Activated naive CD4-positive, alpha-beta T cell treated with anti-CD3 and anti-CD28 coated beads for 36 hours (primary cell): ENCODE data around the gene POU2F1. TPM values are rescaled to one million over a fixed set of nuclear protein-coding genes. Genes with fewer than 3 reads are reported as not detected.

Experiments
- CTCF ChIA-PET: fragments of 350-600 bp; sonication (Branson Sonifier 250); formaldehyde crosslinking; loops from one replicate; lab custom pipeline; 2021; ENCODE audit warnings: antibody characterized with exemption; lab: Charles Lee
- DNase-seq: peaks from one replicate; pipeline ENCODE4 v3.0.0-alpha.2; 2020
- H3K27ac Mint-ChIP-seq: one replicate; pipeline ENCODE4 v1.8.0; 2021; ENCODE audit warnings: mild to moderate bottlenecking, mixed read lengths
- H3K27me3 Mint-ChIP-seq: one replicate; pipeline ENCODE4 v1.8.0; 2021; ENCODE audit warnings: low read depth, mixed read lengths
- H3K36me3 Mint-ChIP-seq: one replicate; pipeline ENCODE4 v1.8.0; 2021; ENCODE audit warnings: low read depth, mixed read lengths
- H3K4me1 Mint-ChIP-seq: one replicate; pipeline ENCODE4 v1.8.0; 2021; ENCODE audit warnings: low read depth, mixed read lengths
- H3K4me3 Mint-ChIP-seq: one replicate; pipeline ENCODE4 v1.8.0; 2021; ENCODE audit warnings: mild to moderate bottlenecking, moderate library complexity, mixed read lengths
- H3K9me3 Mint-ChIP-seq: one replicate; pipeline ENCODE4 v1.8.0; 2021; ENCODE audit warnings: mixed read lengths
- intact Hi-C: fragments of 100-400 bp; cut with micrococcal nuclease; formaldehyde crosslinking; loops from one replicate; pipeline ENCODE4 v1.15.1; 2023
- total RNA-seq, 2 experiments: library from RNA; stranded (reverse); gene quantifications; one replicate each; pipeline ENCODE4 v1.2.3, GENCODE V29; 2021

Gene POU2F1
- total RNA-seq, 2 experiments from 2014 or later, result 17.6 to 19.4 TPM

DNA sequence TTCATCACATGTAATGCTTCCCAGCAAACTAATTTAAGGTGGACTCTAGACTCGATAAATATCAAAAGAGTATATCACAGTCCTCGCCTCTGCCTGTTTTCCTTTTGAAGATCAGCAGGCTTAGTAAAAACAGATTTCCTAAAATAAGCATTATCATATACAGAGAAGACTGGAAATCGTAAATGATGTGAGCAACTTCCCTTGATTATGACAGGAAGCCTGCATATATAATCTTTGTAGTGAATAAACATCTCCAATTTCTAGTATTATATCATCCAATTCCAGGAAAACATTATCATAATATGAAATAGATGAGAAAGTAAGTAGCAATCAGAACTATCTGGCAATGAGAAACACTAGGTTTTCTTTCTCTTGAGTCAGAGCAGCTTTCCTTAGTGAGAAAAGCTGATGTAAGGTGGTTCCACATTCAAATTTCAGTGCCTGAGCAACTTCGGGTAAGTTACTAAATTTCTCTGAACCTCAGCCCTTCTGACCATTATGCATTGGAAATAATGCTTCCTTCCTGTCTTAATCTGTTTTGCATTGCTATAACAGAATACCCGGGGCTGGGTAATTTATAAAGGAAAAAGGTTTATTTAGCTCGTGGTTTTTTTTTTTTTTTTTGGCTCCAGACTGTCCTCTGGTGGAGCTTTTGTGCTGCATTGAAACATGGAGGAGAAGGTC lies 12.6 kb upstream of the POU2F1 start:
- Mint-ChIP-seq H3K4me1 (peaks cover 9% of the 10 kb centered on the region), H3K27me3 (no peaks in the 10 kb centered on the region), H3K9me3 (peaks cover 21% of the 10 kb centered on the region), H3K4me3 (no peak overlapping the region), H3K27ac (peak overlapping the region; percentile 91), H3K36me3 (peaks cover 2% of the 10 kb centered on the region)
- CTCF ChIA-PET, result interaction anchor here (0.6 to 1.0 kb wide), 3 partner anchors 12 to 347 kb away, joined by 4 to 5 read pairs (median 4); partner anchors contain the start of gene POU2F1
- no peak for DNase-seq
- intact Hi-C loops, result loop anchor here (1.0 kb wide), 1 partner anchor 12 kb away; the partner anchor contains the start of gene POU2F1

DNA sequence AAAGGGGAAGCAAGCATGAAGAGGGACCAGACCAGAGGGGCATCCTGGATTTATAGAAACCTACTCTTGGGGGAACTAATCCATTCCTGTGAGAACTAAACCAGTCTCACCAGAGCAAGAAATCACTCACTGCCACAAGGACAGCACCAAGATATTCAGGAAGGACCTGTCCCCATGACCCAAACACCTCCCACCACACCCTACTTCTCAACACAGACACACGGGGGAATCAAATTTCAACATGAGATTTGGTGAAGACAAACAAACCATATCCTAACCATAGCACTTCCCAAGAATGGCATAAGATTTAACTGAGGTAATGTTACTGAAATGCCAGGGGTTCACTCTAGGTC lies 12.1 kb upstream of the POU2F1 start:
- Mint-ChIP-seq H3K27ac (peak overlapping the region; percentile 91), H3K36me3 (peaks cover 2% of the 10 kb centered on the region), H3K27me3 (no peaks in the 10 kb centered on the region), H3K4me1 (peaks cover 9% of the 10 kb centered on the region), H3K4me3 (no peak overlapping the region), H3K9me3 (peaks cover 21% of the 10 kb centered on the region)
- intact Hi-C loops, result loop anchor here (1.0 kb wide), 1 partner anchor 12 kb away; the partner anchor contains the start of gene POU2F1
- no peak for DNase-seq
- CTCF ChIA-PET, result interaction anchor here (0.6 to 1.0 kb wide), 2 partner anchors 12 to 140 kb away, joined by 4 to 5 read pairs; partner anchors contain the start of gene POU2F1

DNA sequence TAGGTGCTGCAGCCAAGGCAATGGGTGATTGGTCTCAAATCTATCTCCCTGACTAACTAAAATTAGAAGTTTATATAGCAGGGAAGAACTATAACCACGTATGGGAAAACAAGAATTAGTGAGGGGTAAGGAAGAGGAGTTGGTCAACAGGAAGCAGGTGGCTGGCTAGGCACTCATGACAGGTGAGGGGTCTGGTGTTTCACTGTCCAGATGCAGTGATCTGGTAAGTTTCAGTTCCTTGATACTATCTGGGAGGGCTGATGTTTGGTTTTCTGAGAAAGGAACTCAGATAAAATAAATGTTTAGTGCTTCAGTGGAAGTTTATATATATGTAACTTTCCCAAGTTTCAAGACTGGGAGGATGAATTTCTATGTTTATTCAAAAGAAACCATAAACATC lies 11.6 kb upstream of the POU2F1 start:
- CTCF ChIA-PET, result interaction anchor here (3.3 kb wide), 1 partner anchor 11 kb away, joined by 15 read pairs; the partner anchor contains the start of gene POU2F1
- Mint-ChIP-seq H3K9me3 (peaks cover 21% of the 10 kb centered on the region), H3K4me1 (peaks cover 9% of the 10 kb centered on the region), H3K36me3 (peaks cover 2% of the 10 kb centered on the region), H3K4me3 (no peak overlapping the region), H3K27me3 (no peaks in the 10 kb centered on the region), H3K27ac (peak overlapping the region; percentile 91)
- intact Hi-C loops, result no loop called here
- DNase-seq, result no peak

DNA sequence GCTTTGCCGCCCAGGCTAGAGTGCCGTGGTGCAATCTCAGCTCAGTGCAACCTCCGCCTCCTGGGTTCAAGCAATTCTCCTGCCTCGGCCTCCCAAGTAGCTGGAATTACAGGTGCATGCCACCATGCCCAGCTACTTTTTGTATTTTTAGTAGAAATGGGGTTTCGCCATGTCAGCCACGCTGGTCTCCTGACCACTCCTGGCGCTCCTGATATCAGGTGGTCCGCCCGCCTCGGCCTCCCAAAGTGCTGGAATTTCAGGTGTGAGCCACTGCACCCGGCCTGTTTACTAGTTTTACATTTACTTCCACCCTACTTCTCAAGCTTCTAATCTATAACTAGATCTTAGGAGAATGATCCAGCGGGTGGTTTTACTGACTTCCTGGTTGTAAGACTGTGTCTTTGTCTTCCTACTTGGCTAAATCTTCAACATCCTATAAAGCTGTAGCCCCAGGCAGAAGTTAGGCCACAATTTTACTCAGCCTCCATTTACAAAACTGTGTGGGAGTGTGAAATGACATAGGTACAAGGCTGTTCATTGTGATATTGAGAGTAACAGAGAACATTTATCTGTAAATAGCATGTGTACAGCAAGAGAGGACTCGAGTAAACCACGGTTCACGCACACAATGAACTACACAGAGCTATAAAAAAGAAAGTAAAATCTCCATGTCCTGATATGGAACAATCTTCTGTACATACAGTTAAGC lies 9.6 kb upstream of the POU2F1 start:
- Mint-ChIP-seq H3K4me1 (peaks cover 9% of the 10 kb centered on the region), H3K9me3 (peaks cover 18% of the 10 kb centered on the region), H3K36me3 (peaks cover 2% of the 10 kb centered on the region), H3K27ac (no peak overlapping the region), H3K27me3 (no peaks in the 10 kb centered on the region), H3K4me3 (no peak overlapping the region)
- CTCF ChIA-PET, result interaction anchor here (3.3 kb wide), 1 partner anchor 9 kb away, joined by 15 read pairs; the partner anchor contains the start of gene POU2F1
- intact Hi-C loops, result no loop called here
- no peak for DNase-seq

DNA sequence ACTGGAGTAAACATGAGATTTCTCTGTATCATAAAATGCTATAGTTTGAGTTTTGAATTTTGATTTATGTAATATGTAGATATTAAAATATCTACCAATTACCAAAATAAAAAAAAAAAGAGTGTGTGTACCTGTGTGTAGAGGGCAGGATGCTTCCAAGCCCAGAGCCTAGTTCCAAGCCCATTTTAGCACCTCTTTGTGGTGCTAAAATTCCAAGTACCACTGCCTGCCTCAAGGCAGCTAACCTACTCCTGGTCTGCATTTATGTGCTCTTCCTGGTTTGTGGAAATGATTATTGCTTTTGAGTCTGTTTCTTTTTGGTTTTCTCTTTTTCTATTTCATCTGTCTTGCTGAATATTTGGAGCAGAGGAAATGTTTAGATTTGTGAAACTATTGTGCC lies 8.7 kb upstream of the POU2F1 start:
- Mint-ChIP-seq H3K27me3 (no peaks in the 10 kb centered on the region), H3K27ac (no peak overlapping the region), H3K4me3 (no peak overlapping the region), H3K4me1 (peaks cover 9% of the 10 kb centered on the region), H3K9me3 (peaks cover 21% of the 10 kb centered on the region), H3K36me3 (peaks cover 2% of the 10 kb centered on the region)
- CTCF ChIA-PET, result interaction anchor here (3.3 kb wide), 1 partner anchor 8 kb away, joined by 15 read pairs; the partner anchor contains the start of gene POU2F1
- no peak for DNase-seq
- intact Hi-C loops, result no loop called here

DNA sequence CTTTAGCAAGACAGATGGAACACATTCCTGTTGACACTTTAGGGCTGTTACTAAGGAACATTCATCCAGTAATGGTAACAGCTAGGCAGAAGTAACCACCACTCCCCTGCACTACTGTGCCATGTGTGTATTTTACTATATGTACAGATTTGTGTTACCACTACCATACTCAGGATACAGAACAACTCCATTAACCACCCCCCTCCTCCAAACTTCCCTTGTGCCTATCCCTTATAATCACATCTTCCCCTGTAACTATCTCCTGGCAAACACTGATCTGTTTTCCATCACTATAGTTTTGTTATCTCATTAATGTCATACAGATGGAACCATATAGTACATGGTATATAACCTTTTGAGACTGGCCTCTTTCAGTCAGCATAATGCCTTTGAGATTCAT lies 3.9 kb upstream of the POU2F1 start:
- Mint-ChIP-seq H3K4me3 (no peak overlapping the region), H3K4me1 (peaks cover 11% of the 10 kb centered on the region), H3K27ac (no peak overlapping the region), H3K9me3 (peaks cover 2% of the 10 kb centered on the region), H3K36me3 (peaks cover 3% of the 10 kb centered on the region), H3K27me3 (peaks cover 2% of the 10 kb centered on the region)
- no peak for DNase-seq
- CTCF ChIA-PET, result no interaction called here
- intact Hi-C loops, result no loop called here

DNA sequence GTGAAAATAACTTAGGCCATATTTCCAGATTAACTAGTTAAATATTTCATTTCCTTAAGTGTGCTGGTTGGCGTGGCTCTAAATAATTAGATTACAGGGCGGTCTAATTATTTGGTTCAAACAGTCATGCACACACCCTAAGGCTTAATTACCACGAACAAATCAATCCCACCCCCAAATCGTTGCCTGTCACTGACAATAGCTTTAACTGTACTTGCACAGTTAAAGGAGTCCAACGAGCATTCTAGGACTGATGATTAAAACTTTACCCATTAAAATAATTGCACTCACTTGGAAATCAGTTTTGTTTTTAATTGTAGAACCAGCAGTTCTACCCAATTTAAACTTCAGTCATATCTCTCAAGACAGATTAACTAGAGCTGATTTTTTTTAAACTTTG lies 1.5 kb upstream of the POU2F1 start:
- peak overlapping the region; percentile 99 for H3K4me3 Mint-ChIP-seq
- CTCF ChIA-PET, result interaction anchor here (1.0 to 3.8 kb wide), 12 partner anchors 8 to 334 kb away, joined by 3 to 18 read pairs (median 7); partner anchors contain the start of genes CREG1 and GPA33
- intact Hi-C loops, result no loop called here

DNA sequence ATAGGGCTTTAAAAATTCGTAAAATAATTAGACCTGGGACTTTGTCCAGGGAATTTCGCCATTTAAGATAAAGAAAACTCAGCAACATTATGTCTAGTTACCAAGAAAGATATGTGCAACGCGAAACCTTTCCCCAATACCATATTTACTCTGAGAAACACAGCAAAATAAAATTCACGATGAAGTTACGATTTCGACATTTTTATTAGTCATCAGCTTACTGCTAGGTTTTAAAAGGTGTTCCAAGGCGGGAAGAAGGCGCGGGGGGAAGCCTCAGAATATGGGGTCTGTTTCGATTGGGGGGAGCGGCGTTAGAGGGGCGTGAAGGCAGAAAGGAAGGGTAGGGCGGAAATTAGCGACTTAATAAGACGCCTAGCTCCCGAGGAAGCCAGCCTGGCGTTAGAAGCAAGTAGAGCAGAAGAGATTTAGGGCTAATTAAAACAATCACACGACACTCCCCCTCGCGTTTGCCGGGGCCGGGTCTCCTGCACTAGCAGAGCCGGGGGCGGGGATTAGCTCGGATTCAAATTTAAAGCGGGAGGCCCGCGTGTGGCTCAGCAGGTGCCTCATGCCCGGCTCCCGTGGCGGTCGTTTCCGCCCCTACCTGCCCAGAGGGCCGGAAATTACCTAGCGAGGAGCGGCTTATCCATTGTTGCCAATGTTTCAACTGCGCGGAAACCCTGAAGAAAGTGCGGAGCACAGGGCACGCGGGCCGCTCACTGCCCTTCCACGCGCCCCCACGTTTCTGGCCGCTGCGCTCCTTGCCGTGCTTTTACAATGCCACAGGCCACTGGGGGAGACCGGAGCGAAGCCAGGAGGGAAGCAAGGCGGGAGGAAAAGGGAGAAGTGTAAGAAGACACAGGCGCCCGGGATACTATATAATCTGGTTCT lies 795 bp upstream of the POU2F1 start:
- CTCF ChIA-PET, result interaction anchor here (0.6 to 3.8 kb wide), 29 partner anchors 9 to 334 kb away, joined by 3 to 18 read pairs (median 4); partner anchors contain the start of genes CREG1 and GPA33

More for the DNA sequence above, 1.5 kb upstream of the POU2F1 start:
- no peak for DNase-seq
- Mint-ChIP-seq H3K4me1 (peaks cover 30% of the 10 kb centered on the region), H3K36me3 (peaks cover 5% of the 10 kb centered on the region), H3K27ac (peak overlapping the region; percentile 99), H3K27me3 (peaks cover 2% of the 10 kb centered on the region), H3K9me3 (peaks cover 2% of the 10 kb centered on the region)

DNA sequence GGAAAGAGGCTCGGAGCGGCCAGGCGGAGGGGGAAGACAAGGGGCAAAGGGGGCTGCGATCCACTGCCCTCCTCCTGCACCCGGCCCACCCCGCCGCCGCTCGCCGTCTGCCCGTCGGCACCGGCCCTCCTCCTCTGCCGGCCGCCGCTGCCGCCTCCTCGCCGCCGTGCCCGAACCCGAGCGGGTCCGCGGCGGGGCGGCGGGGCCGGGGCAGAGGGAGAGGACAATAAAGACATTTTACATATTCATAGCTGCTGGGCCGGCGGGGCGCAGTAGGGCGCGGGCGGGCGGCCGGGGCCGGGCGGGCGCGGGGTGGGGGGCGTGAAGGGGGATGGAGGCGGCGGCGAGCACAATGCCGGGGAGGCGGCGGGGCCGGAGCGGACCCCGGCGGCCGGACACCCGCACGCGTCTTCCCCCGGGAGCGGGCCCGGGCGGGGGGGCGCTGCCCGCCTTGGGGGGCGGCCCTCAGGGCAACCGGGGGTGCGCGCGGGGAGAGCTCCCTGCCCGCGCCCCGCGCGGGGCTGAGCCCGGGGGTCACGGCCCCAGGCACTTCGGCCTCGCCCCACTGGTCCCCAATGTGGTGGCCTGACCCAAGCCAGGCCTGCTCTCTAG lies 546 bp downstream of the POU2F1 start:
- peak; percentile 26 for DNase-seq
- peak overlapping the region; percentile 99 for H3K4me3 Mint-ChIP-seq
- CTCF ChIA-PET, result interaction anchor here (0.8 to 3.8 kb wide), 16 partner anchors 11 to 319 kb away, joined by 3 to 18 read pairs (median 5); no protein-coding TSS in a partner anchor
- peak overlapping the region; percentile 84 for H3K27ac Mint-ChIP-seq
- peaks cover 2% of the 10 kb centered on the region for H3K27me3 Mint-ChIP-seq
- H3K4me1 Mint-ChIP-seq, result peaks cover 43% of the 10 kb centered on the region
- intact Hi-C loops, result loop anchor here (2.0 to 5.0 kb wide), 5 partner anchors 111 to 581 kb away; no protein-coding TSS in a partner anchor
- H3K9me3 Mint-ChIP-seq, result peaks cover 2% of the 10 kb centered on the region
- peaks cover 5% of the 10 kb centered on the region for H3K36me3 Mint-ChIP-seq

More for the DNA sequence above, 795 bp upstream of the POU2F1 start:
- H3K4me3 Mint-ChIP-seq, result peak overlapping the region; percentile 99
- H3K4me1 Mint-ChIP-seq, result peaks cover 31% of the 10 kb centered on the region
- peaks cover 2% of the 10 kb centered on the region for H3K27me3 Mint-ChIP-seq
- intact Hi-C loops, result loop anchor here (1.0 to 5.0 kb wide), 18 partner anchors 12 to 716 kb away; partner anchors contain the start of genes DCAF6, GPA33, POGK and TADA1
- H3K9me3 Mint-ChIP-seq, result peaks cover 2% of the 10 kb centered on the region
- peaks cover 5% of the 10 kb centered on the region for H3K36me3 Mint-ChIP-seq
- DNase-seq, result peak; percentile 91
- H3K27ac Mint-ChIP-seq, result peak overlapping the region; percentile 99

DNA sequence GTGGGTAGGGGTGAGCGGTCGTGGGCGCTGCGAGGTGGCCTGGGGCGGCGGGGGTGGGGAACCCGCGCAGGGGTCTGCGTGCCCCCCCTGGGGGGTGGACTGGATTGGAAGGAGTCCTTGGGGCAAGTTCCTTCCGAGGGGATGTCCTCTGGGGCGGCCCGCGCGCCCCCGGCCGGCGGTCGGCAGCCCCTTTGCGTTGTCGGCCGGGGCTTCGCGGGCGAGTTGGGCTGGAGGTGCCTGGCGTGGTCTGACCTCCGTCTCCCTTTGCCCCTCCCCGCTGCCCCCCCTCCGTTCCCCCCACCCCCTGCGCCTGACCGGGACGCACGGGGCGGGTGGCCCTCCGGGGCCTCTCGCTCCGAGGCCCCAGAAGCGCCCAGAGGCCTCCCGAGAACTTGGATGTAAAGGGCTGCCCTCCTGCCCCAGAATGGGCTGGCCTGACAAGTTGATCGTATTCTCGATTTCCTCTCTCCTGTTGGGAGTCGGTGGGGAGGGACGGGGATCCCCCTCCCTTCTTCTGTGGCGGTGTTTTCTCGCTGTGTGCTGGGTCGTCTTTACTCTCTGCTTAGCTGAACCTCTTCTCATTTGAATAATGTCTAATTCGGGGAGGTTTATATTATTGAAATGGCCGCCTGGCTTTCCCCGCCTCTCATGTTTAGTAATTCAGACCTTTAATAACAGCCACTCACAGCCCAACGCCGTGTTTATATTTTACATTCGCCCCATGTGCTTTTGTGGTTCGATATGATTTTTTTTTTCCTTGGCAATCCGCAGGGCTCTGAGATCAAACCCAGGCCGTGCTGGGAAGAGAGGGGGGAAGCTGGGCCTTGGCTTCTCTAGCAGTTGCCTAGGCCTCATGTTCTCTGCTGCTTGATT lies 1.3 kb downstream of the POU2F1 start:
- no peaks in the 10 kb centered on the region for H3K9me3 Mint-ChIP-seq
- H3K27ac Mint-ChIP-seq, result peak overlapping the region; percentile 98
- peaks cover 5% of the 10 kb centered on the region for H3K36me3 Mint-ChIP-seq
- peak; percentile 92 for DNase-seq
- peaks cover 46% of the 10 kb centered on the region for H3K4me1 Mint-ChIP-seq
- intact Hi-C loops, result loop anchor here (1.0 to 5.0 kb wide), 13 partner anchors 42 to 957 kb away; partner anchors contain the start of genes CREG1 and TIPRL
- H3K4me3 Mint-ChIP-seq, result peak overlapping the region; percentile 95
- H3K27me3 Mint-ChIP-seq, result peaks cover 2% of the 10 kb centered on the region
- CTCF ChIA-PET, result interaction anchor here (0.6 to 3.2 kb wide), 13 partner anchors 11 to 334 kb away, joined by 3 to 15 read pairs (median 3); partner anchors contain the start of gene CREG1
